HG02852 (cell line): ENCODE data around the gene ZMAT3.
A peak's percentile ranks its signal among the peaks of the same experiment; 100 is the strongest.

Source experiments
- ATAC-seq: cut with Tn5 transposase; IDR thresholded peaks from one replicate; pipeline ENCODE4 v1.9.1; 2021; ENCODE audit warnings: mild to moderate bottlenecking, moderate library complexity; ENCODE audit not compliant: unreplicated experiment

Gene ZMAT3

DNA sequence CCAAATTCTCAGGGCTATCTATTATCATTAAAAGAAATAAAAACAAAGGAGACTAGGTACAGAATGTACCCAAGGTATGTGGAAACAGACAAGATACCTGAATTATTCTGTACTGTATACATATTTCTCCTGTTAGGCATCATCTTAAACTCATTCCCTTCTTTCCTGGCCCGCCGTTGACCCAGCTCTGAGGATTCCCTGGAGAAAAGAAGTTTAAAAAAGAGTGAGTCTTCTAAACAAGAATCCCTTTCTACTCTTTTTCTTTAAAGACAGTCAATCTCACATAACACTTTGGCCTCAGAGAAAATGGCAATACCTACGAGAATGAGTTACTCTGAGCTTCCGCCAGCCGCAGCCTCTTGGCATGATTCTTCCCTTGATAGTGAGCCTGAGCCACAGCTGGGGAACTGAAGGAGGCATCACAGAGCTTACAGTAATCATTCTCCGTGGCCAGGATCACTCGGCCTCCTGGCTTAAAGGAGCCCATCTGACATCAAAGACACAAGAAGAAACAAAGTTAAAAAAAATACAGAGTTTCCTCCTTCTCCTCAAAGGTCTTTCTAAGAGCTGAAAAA, 44.2 kb downstream of the ZMAT3 start:
- ATAC-seq = no peak

DNA sequence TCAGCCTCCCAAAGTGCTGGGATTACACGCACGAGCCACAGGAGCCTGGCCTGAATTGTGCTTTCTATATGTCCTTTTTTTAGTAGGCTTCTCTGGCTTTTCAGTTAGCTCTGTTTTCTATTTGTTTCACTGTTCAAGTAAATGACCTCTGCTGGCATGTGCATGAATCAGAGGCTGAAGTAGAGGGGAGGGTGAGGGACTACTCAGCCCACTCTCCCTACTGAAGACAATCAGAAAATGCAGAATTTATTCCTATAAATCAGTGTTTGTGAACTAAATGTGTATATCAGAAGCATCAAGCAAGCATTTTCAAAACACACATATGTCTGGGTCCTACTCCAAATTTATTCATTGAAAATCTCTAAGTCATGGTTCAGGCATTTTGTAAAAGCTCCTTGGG, 45.0 kb downstream of the ZMAT3 start:
- no peak for ATAC-seq

DNA sequence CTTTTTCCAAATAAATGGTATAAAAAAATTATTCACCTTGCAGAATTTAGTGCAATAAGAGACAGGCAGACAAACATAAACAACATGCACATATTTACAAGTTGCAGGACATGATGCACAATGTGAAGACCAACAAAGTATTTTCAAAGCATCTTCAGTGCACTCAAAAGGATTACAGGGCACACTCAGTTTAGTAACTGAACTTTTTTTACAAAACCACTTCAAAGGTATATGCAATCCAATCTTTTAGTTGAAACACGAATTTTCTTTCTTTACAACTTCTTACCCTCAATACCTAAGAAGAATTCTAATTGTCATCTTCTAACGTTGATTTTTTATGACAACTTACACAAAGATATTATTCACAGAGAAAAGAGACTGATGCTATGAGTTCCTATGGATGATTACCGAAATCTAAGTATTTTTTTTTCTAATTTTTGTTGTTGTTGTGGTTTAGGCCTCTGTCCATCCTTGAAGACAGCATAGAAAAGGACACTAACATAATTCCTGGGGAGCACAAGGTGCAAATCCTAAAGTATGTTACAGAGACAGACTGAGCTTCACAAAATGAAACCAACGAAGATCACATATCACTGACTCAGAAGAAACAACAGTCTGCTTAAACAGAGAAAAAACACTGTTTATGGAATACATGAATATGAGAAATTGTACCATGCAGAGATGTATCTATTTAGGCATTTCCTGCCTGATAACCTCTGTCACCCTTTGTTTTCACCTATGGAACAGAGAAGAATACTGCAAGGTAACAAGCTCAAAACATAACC, 50.3 kb downstream of the ZMAT3 start:
- ATAC-seq = no peak

DNA sequence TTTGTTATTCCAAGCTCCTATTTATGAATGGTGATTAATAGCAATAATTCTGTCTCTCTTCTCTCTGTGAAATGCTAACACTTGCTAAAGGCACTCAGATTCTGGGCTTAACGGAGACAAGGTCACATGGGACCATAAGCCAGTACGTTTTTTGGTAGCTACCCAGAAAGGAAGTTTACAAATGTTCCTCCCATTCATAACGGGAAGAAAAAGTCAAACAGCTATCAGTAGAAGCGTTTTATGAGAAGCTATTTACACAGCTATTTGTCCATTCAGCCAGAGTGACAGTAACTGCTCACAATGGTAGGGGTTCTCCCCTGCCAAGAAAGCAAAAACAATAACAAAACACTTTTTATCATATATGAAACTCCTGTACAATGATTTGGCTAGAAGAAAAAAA, 51.5 kb downstream of the ZMAT3 start:
- ATAC-seq = no peak

DNA sequence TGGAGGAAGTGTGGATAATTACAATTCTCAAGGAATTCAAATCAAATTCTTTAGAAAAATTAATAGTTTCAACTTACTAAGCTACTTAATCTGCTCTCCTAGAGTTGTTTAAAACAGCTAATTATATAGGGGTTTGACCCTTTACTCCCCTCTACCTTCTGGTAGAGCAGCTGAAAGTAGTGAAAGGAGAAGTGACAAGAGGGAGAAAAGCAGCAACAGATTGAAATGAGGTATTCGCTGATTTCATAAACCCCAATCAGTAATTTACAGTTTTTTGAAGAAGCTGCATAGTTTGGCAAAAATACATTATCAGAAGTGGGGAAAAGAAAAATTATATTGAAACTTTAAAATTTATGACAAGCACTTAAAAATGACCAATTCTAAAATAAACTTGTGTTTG, 52.8 kb downstream of the ZMAT3 start:
- no peak for ATAC-seq

DNA sequence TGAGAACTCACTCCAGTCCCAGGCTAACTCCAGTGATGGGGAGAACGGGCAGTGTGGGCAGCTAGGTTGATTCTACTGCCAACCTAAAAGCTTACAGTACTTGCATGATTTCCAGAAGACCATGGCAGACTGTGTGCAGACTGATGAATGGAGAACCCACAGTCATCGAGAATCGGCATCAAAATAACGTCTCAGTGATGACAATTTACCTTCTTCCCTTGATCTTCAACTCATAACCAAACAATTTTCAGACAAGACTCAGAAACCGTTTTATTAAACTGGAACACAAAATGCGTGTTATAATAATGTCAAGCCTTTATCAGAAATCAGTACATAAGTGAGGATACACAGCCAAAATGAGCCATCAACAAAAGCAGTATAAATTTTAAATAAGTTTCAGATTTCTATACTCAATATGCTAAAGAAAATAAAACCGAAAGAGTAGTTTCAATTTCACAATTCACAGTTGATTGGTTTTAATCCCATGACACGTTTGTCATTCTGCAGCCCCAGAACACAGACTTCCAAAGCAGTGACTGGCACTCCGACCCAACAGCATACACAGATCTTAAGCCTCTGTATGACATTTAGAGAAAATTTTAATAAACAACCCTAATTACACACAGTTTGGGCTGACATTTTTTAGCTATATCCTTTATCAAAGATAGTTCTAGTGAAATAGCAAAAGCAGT, 54.5 kb downstream of the ZMAT3 start:
- ATAC-seq = peak; percentile 61

DNA sequence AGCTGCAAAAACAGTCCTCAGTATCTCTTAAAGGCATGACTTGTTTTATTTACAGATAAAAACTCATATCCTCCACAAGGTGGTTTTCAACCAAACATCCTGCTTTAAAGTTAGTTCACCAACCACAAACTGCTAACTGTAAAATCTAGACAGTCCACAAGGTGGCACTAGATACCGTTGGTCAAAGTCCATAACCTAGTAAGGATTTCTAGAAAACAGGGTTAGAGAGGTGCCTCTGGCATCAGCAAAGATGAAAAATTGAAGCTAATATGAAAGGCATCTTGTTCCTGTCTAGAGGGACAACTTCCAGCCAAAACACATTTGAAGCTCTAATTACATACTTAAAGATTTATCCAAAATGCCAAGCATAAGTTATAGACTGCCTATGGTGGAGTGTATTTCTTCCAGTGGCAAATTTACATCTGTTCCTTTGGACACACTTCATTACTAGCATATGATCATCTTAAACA, 56.0 kb downstream of the ZMAT3 start:
- peak; percentile 54 for ATAC-seq

DNA sequence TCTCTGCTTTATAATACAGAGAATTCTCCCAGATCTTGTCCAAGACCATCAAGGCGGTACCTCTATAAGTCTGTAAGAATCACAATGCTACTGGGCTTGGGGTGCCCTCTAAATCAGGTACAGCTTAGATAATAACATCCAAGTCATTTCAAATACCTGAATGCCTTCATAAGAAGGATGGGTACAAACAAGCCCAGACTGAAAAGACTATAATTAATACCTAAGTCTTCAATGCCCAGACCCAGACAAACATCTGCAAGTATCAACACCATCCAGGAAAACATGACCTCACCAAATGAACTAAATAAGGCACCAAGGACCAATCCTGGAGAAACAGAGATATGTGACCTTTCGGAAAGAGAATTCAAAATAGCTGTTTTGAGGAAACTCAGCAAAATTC, 65.9 kb downstream of the ZMAT3 start:
- no peak for ATAC-seq

DNA sequence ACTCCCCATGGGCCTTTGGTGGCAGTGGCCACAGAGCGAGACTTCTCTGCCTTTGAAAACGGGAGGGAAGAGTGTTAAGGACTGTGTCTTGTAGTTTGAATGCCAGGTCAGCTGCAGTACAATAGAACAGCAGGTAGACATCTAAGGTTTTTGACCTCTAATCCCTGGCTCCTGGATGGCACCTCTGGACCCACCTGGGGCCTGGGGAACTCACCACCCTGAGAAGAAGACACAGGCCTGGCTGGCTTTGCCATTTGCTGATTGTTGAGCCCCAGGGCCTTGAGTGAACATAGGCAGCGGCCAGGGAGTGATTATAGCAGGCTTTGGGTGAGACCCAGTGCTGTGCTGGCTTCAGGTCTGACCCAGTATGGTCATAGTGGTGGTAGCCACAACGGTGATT, 66.4 kb downstream of the ZMAT3 start:
- ATAC-seq = no peak

DNA sequence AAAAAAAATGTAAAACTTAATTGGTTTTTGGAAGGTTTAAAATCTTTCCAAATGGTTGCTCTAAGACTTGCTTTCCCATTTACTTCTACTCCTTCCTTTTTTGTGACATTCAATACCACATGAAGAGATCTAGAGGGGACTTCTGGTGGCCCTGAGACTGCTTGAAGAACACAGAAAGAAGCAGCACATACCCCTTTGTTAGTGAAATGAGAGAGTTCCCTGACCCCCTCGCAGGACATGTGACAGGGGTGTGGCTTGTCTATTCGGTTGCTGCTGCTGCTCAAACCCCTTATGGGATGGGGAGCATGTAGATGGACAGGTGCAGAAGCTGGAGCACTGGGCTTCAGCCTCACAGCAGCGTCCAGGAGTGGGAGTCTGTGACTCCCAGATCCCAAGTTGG, 71.0 kb downstream of the ZMAT3 start:
- ATAC-seq = peak; percentile 45

DNA sequence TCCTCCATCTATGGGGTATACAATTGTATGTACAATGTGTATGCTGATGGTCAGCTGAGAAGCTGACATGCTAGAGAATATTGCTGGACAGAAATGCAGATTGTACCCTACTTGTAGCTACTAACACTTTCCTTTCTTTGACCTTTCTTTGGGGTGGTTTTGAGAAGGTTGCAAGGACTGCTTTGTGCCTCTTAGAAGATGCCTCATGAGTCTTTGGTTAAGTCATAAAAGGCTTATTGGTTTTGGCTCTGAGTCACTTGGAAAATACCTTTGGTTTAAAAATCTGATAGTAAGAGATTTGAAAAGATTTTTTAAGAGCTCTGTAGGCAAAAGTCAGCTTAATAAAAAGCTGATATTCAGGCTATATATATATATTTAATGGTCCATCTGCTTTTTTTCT, 71.5 kb downstream of the ZMAT3 start:
- peak; percentile 77 for ATAC-seq

DNA sequence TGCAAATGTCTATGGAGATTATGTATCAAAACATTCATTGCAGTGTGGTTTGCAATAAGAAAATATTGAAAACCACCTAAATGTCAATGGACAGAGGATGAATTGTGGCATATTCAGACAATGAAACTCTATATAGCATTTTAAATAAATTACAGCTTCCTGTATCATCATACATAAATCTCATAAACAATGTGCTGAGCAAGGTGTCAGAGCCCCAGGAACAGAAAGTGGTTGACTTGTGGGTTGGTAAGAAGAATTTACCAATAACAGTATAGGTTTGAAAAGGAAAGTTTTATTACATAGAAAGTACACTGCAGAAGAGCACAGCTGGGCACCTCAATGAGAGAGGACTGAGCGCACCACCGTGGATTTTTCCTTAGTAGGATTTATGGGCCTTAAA, 75.2 kb downstream of the ZMAT3 start:
- no peak for ATAC-seq

DNA sequence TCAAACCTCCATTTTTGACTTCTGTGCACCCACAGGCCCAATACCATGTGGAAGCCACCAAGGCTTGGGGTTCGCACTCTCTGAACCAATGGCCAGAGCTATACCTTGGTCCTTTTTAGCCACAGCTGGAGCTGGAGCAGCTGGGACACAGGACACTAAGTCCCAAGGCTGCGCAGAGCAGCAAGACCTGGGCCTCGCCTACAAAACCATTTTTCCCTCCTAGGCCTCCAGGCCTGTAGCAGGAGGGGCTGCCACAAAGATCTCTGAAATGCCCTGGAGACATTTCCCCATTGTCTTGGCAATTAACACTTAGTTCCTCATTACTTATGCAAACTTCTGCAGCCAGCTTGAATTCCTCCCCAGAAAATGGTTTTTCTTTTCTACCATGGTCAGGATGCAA, 81.3 kb downstream of the ZMAT3 start:
- no peak for ATAC-seq

DNA sequence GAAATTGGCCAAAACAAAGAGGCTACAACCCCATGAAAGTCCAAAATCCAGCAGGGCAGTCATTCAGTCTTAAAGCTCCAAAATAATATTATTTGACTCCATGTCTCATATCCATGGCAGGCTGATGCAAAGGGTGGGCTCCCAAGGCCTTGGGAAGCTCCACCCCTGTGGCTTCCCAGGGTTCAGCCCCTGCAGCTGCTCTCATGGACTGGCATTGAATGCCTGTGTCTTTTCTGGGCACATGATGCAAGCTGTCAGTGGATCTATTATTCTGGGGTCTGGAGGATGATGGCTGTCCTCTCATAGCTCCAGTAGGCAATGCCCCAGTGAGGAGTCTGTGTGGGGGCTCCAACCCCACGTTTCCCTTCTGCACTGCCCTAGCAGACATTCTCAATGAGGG, 81.8 kb downstream of the ZMAT3 start:
- no peak for ATAC-seq

DNA sequence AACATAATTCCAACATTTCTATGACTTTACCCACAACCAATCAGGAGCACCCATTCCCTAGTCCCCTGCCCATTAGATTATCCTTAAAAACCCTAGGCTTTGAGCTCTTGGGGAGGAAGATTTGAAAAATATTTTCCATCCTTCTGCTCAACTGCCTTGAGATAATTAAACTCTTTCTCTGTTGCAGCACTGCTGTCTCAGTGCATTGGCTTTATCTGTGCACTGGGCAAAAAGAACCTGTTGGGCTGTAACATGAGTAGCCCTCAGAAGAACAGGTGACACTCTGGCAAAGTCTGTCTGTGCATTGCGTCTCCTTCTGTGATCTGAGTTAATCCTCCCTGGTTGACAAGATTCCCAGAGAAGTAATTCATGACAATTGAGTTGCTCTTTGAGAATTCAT, 83.9 kb downstream of the ZMAT3 start:
- no peak for ATAC-seq

DNA sequence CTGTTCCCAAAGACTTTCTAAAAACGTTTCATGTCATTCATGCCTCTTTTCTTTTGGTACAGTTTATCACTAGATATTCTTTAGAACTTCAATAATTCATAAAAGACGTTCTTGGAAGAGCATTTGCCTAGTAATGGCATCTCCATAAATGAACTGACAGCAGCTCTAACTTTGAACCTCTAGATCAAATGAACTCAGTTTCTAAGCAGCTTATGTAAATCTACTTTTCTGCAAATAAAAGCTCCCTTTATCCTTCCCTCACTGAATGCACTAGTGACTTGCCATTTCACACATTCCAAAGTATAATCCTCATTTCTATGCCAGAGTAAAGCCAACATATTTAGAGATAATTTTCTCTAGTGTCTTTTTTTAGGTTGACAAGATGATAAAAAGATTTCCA, 85.2 kb downstream of the ZMAT3 start:
- ATAC-seq = no peak

DNA sequence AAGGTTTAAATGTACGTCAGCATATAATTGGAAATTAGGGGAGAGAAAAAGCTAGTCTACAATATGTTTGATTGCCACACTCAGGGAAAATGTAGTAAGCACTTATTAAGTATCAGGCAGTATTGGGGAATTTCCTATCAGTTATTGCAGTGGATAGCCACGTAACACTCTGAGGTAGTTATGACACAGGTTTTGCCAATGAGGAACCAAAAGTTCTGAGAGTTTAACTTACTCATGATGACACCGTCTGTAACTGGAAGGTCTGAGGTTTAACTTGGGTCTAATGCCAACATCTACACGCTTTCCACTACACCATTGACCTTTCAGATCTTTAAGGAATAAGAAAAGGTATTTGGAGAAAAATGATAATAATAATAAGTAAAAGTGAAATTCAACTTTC, 89.5 kb downstream of the ZMAT3 start:
- ATAC-seq = peak; percentile 97

DNA sequence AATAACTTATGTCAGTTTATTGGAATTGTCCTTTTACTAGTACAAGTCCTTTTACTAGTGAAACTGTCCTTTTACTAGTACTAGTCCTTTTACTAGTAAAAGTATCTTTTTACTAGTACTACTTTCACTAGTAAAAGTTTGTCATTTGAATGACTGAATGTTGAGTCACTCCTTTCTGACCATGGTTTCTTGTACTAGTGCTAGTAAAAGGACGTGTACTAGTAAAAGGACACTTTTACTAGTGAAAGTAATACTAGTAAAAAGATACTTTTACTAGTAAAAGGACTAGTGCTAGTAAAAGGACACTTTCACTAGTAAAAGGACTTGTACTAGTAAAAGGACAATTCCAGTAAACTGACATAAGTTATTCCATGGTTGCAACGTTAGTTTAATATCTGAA, 96.3 kb downstream of the ZMAT3 start:
- ATAC-seq = no peak

DNA sequence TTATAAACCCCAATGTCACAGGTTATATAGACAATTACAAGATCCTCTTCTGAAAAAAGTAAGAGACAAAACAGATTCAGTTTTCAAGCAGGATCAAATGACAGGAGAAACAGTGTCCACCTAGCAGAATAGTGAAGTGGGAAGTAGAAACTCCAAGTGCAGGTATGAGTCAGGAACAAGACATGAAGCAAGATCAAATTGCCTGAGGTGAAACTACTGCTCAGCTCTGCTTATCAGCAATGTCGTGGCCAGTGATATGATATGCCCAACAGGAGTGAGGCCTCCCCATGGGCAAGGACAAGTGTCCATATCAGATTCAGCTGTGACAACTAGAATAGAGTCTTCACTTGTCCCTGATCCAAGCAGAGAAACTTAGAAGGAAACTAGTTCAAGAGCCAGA, 100.0 kb downstream of the ZMAT3 start:
- ATAC-seq = no peak

DNA sequence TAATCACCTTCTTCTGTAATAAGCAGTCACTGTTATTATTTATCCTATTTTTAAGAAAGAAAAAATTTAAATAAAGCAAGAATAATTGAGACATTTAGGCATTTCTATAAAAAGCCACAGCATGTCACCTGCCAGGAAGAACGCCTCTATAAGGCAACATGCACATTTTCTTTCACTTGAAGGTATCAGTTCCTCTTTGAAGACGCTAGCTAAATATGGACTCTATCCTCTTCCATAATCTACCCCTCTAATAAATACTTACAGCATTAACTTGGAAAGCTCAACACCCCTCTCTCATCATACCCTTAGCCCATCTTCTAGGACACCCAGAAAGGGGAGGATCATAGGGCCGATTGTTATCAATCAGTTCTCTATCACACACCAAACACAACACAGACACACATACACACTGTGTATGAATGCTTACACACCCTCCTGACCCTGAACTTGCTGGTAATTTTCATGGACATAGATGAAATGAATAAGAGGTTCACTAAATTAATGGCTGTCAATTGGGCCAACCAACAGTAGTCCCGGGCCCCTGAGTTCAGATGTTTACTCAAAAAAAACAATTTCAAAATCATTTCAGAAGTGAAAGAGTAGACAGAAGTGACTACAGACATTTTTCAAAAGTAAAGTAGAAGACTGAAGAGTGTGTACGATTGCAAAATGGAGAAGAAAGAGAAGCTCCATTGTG, 102.5 kb downstream of the ZMAT3 start:
- peak; percentile 83 for ATAC-seq
